Measurements from ENCODE around the gene TAC1.

Gene TAC1, protein sequence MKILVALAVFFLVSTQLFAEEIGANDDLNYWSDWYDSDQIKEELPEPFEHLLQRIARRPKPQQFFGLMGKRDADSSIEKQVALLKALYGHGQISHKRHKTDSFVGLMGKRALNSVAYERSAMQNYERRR

DNA sequence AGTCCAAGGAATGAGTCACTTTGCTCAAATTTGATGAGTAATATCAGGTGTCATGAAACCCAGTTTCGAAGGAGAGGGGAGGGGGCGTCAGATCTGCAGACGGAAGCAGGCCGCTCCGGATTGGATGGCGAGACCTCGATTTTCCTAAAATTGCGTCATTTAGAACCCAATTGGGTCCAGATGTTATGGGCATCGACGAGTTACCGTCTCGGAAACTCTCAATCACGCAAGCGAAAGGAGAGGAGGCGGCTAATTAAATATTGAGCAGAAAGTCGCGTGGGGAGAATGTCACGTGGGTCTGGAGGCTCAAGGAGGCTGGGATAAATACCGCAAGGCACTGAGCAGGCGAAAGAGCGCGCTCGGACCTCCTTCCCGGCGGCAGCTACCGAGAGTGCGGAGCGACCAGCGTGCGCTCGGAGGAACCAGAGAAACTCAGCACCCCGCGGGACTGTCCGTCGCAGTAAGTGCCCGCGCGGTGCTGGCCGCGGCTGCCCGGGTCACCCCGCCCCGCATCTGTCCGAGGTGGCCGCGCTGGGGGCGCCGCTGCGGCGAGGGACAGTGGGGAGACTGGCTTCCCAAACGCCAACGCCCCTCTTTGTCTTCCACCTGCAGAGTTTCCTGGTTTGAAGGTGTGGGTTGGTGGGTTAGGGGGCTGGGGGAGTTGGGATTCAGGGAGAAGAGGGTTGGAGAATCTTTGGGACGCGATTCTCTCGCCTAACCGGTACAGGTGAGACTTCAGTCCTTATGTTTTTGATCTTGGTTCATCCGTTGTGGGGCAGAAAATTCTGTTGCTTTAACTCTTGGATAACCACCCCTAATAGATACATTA, at the start of gene TAC1:
Gene TAC1, plus strand, starts transcription at position 351 of the 829 bp plus-strand sequence. CDS start 527 bp downstream, outside the sequence.
- no peaks in the 10 kb centered on the region for H3K36me3 Mint-ChIP-seq (ENCODE audit: insufficient read depth)
- H3K4me3 Mint-ChIP-seq: no peak within 1 kb of the TSS
- H3K27ac Mint-ChIP-seq (ENCODE audit: low read depth): no peak within 1 kb of the TSS
- no peaks in the 10 kb centered on the region for H3K4me1 Mint-ChIP-seq
- no peak for DNase-seq (ENCODE audit: low spot score in 2 of 2)
- peaks cover 64% of the 10 kb centered on the region for H3K27me3 Mint-ChIP-seq
- no peaks in the 10 kb centered on the region for H3K9me3 Mint-ChIP-seq
- ATAC-seq (replicated peaks; ENCODE audit: extremely low read depth, poor library complexity, severe bottlenecking): no peak

DNA sequence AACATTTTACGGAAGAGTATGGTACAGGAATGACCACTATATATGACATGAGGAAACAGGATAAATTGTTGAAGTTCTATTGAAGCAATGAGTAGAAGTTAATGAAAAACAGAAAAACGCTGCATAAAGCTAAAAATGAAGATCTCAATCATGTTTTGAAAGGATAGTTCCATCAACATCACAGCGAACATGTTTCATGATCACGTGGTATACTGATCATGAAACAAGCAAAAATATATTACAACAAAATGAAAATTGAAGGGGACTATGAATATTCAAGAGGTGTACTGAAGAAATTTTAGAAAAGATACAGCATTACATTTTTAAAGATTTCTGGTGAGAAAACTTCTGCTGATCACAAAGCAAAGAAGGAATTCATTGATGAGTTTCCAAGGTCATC, 45.9 kb upstream of the TAC1 start:
- Mint-ChIP-seq H3K27ac (ENCODE audit: low read depth) (no peak overlapping the region), H3K36me3 (ENCODE audit: insufficient read depth) (no peaks in the 10 kb centered on the region), H3K4me1 (no peaks in the 10 kb centered on the region), H3K9me3 (no peaks in the 10 kb centered on the region), H3K4me3 (no peak overlapping the region), H3K27me3 (no peaks in the 10 kb centered on the region)
- no peak for DNase-seq (ENCODE audit: low spot score in 2 of 2)
- no peak for ATAC-seq (replicated peaks; ENCODE audit: extremely low read depth, poor library complexity, severe bottlenecking)

DNA sequence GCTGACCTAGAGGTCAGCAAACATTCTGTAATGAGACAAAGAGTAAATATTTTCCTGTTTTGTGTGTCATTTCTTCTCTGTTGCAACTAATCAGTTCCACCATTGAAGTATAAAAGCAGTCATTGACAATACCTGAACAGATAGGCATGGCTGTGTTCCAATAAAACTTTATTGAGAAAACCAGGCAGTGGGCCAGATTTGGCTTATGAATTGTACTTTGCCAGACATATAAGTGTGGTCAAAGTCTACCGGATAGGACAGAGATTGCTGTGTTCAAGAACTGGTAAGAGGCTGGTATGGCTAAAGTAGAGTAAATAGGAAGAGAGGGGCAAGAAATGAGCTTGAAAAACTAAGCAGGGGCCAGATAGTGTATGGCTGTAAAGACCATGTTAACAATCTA, 38.3 kb upstream of the TAC1 start:
- H3K4me3 Mint-ChIP-seq: no peak overlapping the region
- no peak for ATAC-seq (replicated peaks; ENCODE audit: extremely low read depth, poor library complexity, severe bottlenecking)
- H3K9me3 Mint-ChIP-seq: no peaks in the 10 kb centered on the region
- H3K4me1 Mint-ChIP-seq: no peaks in the 10 kb centered on the region
- H3K27ac Mint-ChIP-seq (ENCODE audit: low read depth): no peak overlapping the region
- no peaks in the 10 kb centered on the region for H3K27me3 Mint-ChIP-seq
- DNase-seq (ENCODE audit: low spot score in 2 of 2): no peak
- H3K36me3 Mint-ChIP-seq (ENCODE audit: insufficient read depth): no peaks in the 10 kb centered on the region

DNA sequence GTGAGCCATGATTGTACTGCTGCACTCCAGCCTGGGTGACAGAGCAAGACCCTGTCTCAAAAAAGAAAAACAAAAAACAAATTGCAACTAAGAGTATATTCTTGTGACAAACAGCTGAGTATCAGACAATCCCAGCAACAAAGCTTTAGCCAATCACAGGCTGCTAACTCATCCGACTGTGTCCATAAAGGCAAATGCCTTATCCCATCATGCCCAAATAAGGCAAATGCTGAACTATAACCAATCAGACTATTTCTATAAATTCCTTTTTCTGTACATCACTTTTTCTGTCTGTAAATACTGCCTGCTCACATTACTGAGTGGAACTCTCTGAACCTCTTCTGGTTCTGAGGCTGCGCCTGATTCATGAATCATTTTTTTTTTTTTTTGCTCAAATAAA, 37.5 kb upstream of the TAC1 start:
- H3K36me3 Mint-ChIP-seq (ENCODE audit: insufficient read depth): no peaks in the 10 kb centered on the region
- H3K27ac Mint-ChIP-seq (ENCODE audit: low read depth): no peak overlapping the region
- ATAC-seq (replicated peaks; ENCODE audit: extremely low read depth, poor library complexity, severe bottlenecking) (no peak), DNase-seq (ENCODE audit: low spot score in 2 of 2) (no peak)
- H3K4me3 Mint-ChIP-seq: no peak overlapping the region
- no peaks in the 10 kb centered on the region for H3K4me1 Mint-ChIP-seq
- H3K9me3 Mint-ChIP-seq: no peaks in the 10 kb centered on the region
- no peaks in the 10 kb centered on the region for H3K27me3 Mint-ChIP-seq

DNA sequence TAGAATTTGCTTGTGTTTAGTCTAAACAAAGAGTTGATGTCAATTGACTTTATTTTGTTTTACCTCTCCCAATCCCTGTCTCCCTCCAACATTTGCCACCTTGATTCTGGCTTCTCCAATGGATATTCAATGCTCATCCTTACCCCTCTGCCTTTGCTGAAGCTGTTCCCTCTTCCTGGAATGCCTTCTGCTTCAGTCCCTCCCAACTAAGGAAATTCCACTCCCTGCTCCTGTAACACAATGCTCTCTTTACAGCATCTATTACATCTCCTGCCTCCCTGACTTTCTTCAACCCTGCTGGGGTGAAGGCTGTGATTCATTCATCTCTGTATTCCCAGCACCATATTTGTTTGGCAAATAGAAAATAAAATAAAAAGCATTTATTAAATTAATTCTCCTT, 34.5 kb upstream of the TAC1 start:
- ATAC-seq (replicated peaks; ENCODE audit: extremely low read depth, poor library complexity, severe bottlenecking): no peak
- no peaks in the 10 kb centered on the region for H3K27me3 Mint-ChIP-seq
- H3K9me3 Mint-ChIP-seq: no peaks in the 10 kb centered on the region
- no peaks in the 10 kb centered on the region for H3K36me3 Mint-ChIP-seq (ENCODE audit: insufficient read depth)
- DNase-seq (ENCODE audit: low spot score in 2 of 2): no peak
- no peak overlapping the region for H3K4me3 Mint-ChIP-seq
- H3K27ac Mint-ChIP-seq (ENCODE audit: low read depth): no peak overlapping the region
- no peaks in the 10 kb centered on the region for H3K4me1 Mint-ChIP-seq

DNA sequence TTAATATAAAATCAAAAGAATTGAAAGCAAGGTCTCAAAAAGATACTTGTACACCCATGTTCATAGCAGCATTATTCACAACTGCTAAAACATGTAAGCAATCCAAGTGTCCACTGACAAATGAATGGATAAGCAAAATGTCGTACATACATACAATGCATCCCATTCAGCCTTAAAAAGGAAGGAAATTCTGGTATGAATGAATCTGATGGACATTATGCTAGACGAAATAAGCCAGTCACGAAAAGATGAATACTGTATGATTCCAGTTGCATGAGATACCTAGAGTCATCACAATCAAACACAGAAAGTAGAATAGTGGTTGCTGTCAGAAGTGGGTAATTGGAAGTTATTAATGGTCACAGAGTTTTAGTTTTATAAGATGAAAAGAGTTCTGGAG, 9.5 kb upstream of the TAC1 start:
- DNase-seq (ENCODE audit: low spot score in 2 of 2) (no peak), ATAC-seq (replicated peaks; ENCODE audit: extremely low read depth, poor library complexity, severe bottlenecking) (no peak)
- Mint-ChIP-seq H3K27me3 (no peaks in the 10 kb centered on the region), H3K9me3 (peaks cover 10% of the 10 kb centered on the region), H3K4me1 (no peaks in the 10 kb centered on the region), H3K4me3 (no peak overlapping the region), H3K36me3 (ENCODE audit: insufficient read depth) (no peaks in the 10 kb centered on the region), H3K27ac (ENCODE audit: low read depth) (no peak overlapping the region)

DNA sequence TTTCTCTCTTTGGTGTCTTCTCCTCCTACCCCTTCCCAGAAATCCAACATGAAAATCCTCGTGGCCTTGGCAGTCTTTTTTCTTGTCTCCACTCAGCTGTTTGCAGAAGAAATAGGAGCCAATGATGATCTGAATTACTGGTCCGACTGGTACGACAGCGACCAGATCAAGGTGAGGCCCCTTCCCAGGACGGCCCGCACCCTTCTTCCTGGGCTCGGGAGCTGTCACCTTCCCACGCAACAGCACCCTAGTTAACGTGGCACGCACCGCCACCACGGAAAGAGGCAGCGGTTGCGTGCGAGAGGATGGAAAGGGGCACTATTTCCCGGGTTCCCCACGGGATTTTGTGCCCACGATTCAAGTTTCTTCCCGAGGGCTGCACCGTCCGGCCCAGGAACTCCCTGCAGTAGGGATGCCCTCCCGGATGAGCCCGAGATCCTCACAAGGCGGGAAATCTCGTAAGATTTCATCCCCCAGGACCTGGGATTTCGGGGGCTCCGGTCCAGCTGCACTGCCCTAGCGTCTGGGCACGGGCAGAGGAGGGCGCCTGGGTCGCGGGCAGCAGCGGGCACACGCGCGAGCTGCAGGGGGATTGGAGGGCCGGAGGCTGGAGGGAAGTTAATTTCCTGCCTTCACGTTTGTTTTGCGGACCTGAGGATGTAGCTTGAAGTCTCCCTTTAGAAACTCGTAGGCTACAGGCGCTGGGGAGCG, 834 bp downstream of the TAC1 start:
- DNase-seq (ENCODE audit: low spot score in 2 of 2) (no peak), ATAC-seq (replicated peaks; ENCODE audit: extremely low read depth, poor library complexity, severe bottlenecking) (no peak)
- Mint-ChIP-seq H3K27me3 (peaks cover 64% of the 10 kb centered on the region), H3K4me3 (no peak overlapping the region), H3K36me3 (ENCODE audit: insufficient read depth) (no peaks in the 10 kb centered on the region), H3K27ac (ENCODE audit: low read depth) (no peak overlapping the region), H3K9me3 (no peaks in the 10 kb centered on the region), H3K4me1 (no peaks in the 10 kb centered on the region)

DNA sequence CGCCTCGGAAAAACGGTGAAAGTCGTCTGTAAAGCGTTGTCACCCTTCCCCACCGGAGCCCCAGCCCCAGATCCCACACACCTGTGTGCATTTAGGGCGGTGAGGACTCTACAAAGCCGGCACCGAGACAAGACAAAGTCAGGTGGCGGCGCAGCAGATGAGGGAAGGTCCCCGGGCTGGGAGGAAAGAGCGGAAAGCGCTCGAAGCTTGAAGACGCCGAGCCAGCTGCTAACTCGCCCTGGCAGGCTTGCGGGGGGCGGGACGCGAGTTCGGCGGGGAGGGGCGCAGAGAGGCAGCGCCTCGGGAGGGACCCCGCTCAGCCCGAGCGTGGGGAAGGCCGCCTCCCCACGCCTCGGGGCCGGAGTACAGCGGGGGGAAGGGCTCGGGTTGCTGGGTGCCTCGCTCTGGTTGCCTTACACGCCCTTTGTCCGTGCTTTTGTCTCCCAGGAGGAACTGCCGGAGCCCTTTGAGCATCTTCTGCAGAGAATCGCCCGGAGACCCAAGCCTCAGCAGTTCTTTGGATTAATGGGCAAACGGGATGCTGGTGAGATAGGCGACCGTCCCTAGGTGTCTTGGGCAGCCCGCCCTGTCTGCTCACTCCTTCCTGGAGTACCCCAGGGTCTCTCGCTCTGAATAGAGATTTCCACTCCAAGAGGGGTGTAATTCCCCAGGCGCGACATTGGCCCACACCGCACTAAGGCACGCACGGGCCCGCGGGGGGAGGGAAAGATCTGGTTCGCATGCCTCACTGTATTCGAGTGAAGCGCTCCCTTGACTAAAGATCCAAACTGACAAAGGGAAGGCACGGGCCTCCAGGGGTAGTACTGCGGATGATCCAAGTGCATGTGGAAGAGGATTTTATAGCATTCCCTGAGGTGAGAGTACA, 1.6 kb downstream of the TAC1 start:
- no peaks in the 10 kb centered on the region for H3K36me3 Mint-ChIP-seq (ENCODE audit: insufficient read depth)
- H3K9me3 Mint-ChIP-seq: no peaks in the 10 kb centered on the region
- no peak overlapping the region for H3K27ac Mint-ChIP-seq (ENCODE audit: low read depth)
- DNase-seq (ENCODE audit: low spot score in 2 of 2) (no peak), ATAC-seq (replicated peaks; ENCODE audit: extremely low read depth, poor library complexity, severe bottlenecking) (no peak)
- no peaks in the 10 kb centered on the region for H3K4me1 Mint-ChIP-seq
- peaks cover 64% of the 10 kb centered on the region for H3K27me3 Mint-ChIP-seq
- H3K4me3 Mint-ChIP-seq: no peak overlapping the region

DNA sequence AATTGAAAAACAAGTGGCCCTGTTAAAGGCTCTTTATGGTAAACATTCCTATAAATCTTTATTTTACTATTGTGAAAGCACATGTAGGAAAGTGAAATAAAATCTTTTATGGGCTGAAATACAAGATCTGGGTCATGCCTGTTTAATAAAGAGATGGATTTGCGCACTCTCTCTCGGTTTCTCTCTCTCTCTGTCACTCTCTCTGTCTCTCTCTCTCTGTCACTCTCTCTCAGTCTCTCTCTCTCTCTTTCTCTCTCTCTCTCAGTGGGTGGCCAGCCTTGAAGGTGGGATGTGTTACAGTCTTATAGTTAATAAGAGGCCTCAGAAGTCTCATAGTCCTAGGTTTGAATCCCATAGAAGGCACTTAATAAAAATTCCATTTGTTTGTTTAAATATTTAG, 2.4 kb downstream of the TAC1 start:
- Mint-ChIP-seq H3K9me3 (no peaks in the 10 kb centered on the region), H3K27me3 (peaks cover 63% of the 10 kb centered on the region), H3K4me3 (no peak overlapping the region), H3K4me1 (no peaks in the 10 kb centered on the region), H3K27ac (ENCODE audit: low read depth) (no peak overlapping the region), H3K36me3 (ENCODE audit: insufficient read depth) (no peaks in the 10 kb centered on the region)
- DNase-seq (ENCODE audit: low spot score in 2 of 2) (no peak), ATAC-seq (replicated peaks; ENCODE audit: extremely low read depth, poor library complexity, severe bottlenecking) (no peak)

DNA sequence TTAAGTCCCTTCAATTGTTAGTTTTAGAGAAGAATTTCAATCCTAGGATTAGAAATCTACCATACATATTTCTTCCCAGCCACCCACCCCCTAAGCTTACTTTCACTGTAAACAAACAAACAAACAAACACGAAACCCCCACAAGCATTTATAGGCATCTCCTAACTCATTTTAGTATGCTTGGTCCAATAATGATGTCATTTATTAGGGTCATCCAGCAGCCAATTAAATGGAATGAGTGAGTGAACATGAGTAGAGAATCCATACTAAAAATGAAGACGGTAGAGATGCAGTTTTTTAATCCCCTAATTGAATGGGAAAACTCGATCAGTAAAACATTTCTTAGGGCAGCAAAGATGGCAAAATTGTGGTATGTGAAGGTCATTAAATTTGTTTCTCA, 3.2 kb downstream of the TAC1 start:
- DNase-seq (ENCODE audit: low spot score in 2 of 2) (no peak), ATAC-seq (replicated peaks; ENCODE audit: extremely low read depth, poor library complexity, severe bottlenecking) (no peak)
- Mint-ChIP-seq H3K36me3 (ENCODE audit: insufficient read depth) (no peaks in the 10 kb centered on the region), H3K4me3 (no peak overlapping the region), H3K27me3 (peaks cover 55% of the 10 kb centered on the region), H3K4me1 (no peaks in the 10 kb centered on the region), H3K27ac (ENCODE audit: low read depth) (no peak overlapping the region), H3K9me3 (no peaks in the 10 kb centered on the region)

DNA sequence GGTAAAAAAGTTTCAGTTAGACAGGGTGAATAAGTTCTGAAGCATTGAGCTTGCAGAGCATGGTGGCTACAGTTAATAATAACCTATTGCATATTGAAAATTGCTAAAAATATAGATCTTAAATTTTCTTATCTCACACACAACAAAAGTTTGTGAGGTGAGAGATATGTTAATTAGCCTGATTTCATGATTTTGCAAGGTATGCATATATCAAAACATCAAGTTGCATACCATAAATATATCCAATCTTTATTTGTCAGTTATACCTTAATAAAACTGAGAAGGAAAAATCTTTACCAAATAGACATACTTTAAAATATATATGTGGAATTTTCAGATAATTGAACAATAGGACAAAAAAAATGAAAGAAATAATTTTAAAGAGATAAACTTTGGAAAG, 16.6 kb downstream of the TAC1 start:
- no peaks in the 10 kb centered on the region for H3K4me1 Mint-ChIP-seq
- ATAC-seq (replicated peaks; ENCODE audit: extremely low read depth, poor library complexity, severe bottlenecking): no peak
- peaks cover 14% of the 10 kb centered on the region for H3K27me3 Mint-ChIP-seq
- H3K9me3 Mint-ChIP-seq: no peaks in the 10 kb centered on the region
- DNase-seq (ENCODE audit: low spot score in 2 of 2): no peak
- H3K4me3 Mint-ChIP-seq: no peak overlapping the region
- H3K27ac Mint-ChIP-seq (ENCODE audit: low read depth): no peak overlapping the region
- no peaks in the 10 kb centered on the region for H3K36me3 Mint-ChIP-seq (ENCODE audit: insufficient read depth)

DNA sequence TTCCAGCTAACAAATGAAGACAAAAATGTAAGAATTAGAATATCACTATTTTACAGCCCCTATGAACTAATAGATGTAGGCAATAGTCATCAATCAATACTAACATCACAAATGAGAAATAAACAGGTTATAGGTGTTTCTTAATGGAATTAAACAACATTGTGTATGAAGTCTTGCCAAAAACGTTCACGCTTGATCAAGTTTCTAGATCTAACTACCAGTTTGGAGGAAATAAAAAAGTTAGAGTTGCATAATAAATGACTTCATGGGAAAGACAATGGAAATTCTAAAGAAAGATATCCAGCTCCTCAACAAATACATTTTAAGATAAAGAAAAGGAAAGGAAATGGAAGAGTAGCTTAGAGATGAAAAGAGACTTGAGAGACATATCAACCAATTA, 19.7 kb downstream of the TAC1 start:
- H3K27ac Mint-ChIP-seq (ENCODE audit: low read depth): no peak overlapping the region
- ATAC-seq (replicated peaks; ENCODE audit: extremely low read depth, poor library complexity, severe bottlenecking): no peak
- no peaks in the 10 kb centered on the region for H3K4me1 Mint-ChIP-seq

More for the DNA sequence above, 19.7 kb downstream of the TAC1 start:
- Mint-ChIP-seq H3K9me3 (no peaks in the 10 kb centered on the region), H3K4me3 (no peak overlapping the region), H3K27me3 (no peaks in the 10 kb centered on the region), H3K36me3 (ENCODE audit: insufficient read depth) (no peaks in the 10 kb centered on the region)
- no peak for DNase-seq (ENCODE audit: low spot score in 2 of 2)

Measured in central memory CD8-positive, alpha-beta T cell (primary cell).